H9 (cell line): Measurements from ENCODE around the gene SPTLC3. TPM values are rescaled to one million over a fixed set of nuclear protein-coding genes. Genes with fewer than 3 reads are reported as not detected.

Source experiments
- DNase-seq: peaks from one replicate; pipeline ENCODE4 v3.0.0-alpha.2; 2017
- H2AFZ ChIP-seq: one replicate; pipeline ENCODE4 v1.6.1; 2013; ENCODE audit warnings: mild to moderate bottlenecking, low read length, control low read depth, moderate library complexity
- H2AK5ac ChIP-seq: 2 replicates; pipeline ENCODE4 v1.6.1; 2013; ENCODE audit warnings: low read length, control low read depth, mixed read lengths; ENCODE audit not compliant: insufficient read length
- H2BK120ac ChIP-seq: one replicate; pipeline ENCODE4 v1.6.1; 2013; ENCODE audit warnings: low read depth, mild to moderate bottlenecking, low read length, control low read depth, inconsistent platforms; ENCODE audit not compliant: poor library complexity, severe bottlenecking
- H2BK12ac ChIP-seq: 2 replicates; pipeline ENCODE4 v1.6.1; 2013; ENCODE audit warnings: low read length, control low read depth, mixed read lengths, low read depth; ENCODE audit not compliant: insufficient read length
- H2BK15ac ChIP-seq: 2 replicates; pipeline ENCODE4 v1.6.1; 2013; ENCODE audit warnings: low read depth, low read length, control low read depth
- H2BK20ac ChIP-seq: one replicate; pipeline ENCODE4 v1.6.1; 2013; ENCODE audit warnings: low read depth, mild to moderate bottlenecking, low read length, control low read depth, inconsistent platforms; ENCODE audit not compliant: poor library complexity, severe bottlenecking
- H2BK5ac ChIP-seq: 2 replicates; pipeline ENCODE4 v1.6.1; 2013; ENCODE audit warnings: low read length, control low read depth, mixed read lengths; ENCODE audit not compliant: insufficient read length
- H3K14ac ChIP-seq: 2 replicates; pipeline ENCODE4 v1.6.1; 2013; ENCODE audit warnings: low read length, control low read depth; ENCODE audit not compliant: insufficient read depth
- H3K18ac ChIP-seq: 2 replicates; pipeline ENCODE4 v1.6.1; 2013; ENCODE audit warnings: low read depth, mild to moderate bottlenecking, mixed read lengths, low read length, control low read depth; ENCODE audit not compliant: insufficient read length
- H3K23ac ChIP-seq: 2 replicates; pipeline ENCODE4 v1.6.1; 2013; ENCODE audit warnings: low read length, control low read depth, mixed read lengths, low read depth; ENCODE audit not compliant: insufficient read length
- H3K23me2 ChIP-seq: 2 replicates; pipeline ENCODE4 v1.6.1; 2013; ENCODE audit warnings: low read depth, mild to moderate bottlenecking, mixed read lengths, low read length, control low read depth; ENCODE audit not compliant: insufficient read length, poor library complexity, severe bottlenecking
- H3K27ac ChIP-seq: 2 replicates; pipeline ENCODE4 v1.5.1; 2013; ENCODE audit warnings: low read length, control low read depth, mixed read lengths, low read depth; ENCODE audit not compliant: insufficient read length
- H3K27me3 ChIP-seq: 2 replicates; pipeline ENCODE4 v1.6.1; 2013; ENCODE audit warnings: low read length, control low read depth, inconsistent platforms; ENCODE audit not compliant: insufficient read depth
- H3K4ac ChIP-seq: 2 replicates; pipeline ENCODE4 v1.6.1; 2013; ENCODE audit warnings: low read depth, mild to moderate bottlenecking, control low read depth, inconsistent platforms, low read length, moderate library complexity
- H3K4me1 ChIP-seq: 2 replicates; pipeline ENCODE4 v1.6.1; 2013; ENCODE audit warnings: low read length, control low read depth, inconsistent platforms; ENCODE audit not compliant: insufficient read depth
- H3K4me2 ChIP-seq: 2 replicates; pipeline ENCODE4 v1.6.1; 2013; ENCODE audit warnings: low read length, control low read depth, mixed read lengths; ENCODE audit not compliant: insufficient read length, insufficient read depth
- H3K56ac ChIP-seq: 2 replicates; pipeline ENCODE4 v1.6.1; 2013; ENCODE audit warnings: low read depth, mild to moderate bottlenecking, mixed read lengths, low read length, control low read depth; ENCODE audit not compliant: insufficient read length
- H3K79me1 ChIP-seq: 2 replicates; pipeline ENCODE4 v1.6.1; 2013; ENCODE audit warnings: low read depth, mild to moderate bottlenecking, moderate library complexity, low read length, control low read depth, inconsistent platforms; ENCODE audit not compliant: insufficient read depth, poor library complexity, severe bottlenecking
- H3K79me2 ChIP-seq: 2 replicates; pipeline ENCODE4 v1.6.1; 2013; ENCODE audit warnings: low read length, control low read depth, inconsistent platforms; ENCODE audit not compliant: insufficient read depth
- H3K9ac ChIP-seq: 2 replicates; pipeline ENCODE4 v1.6.1; 2013; ENCODE audit warnings: low read length, control low read depth, mixed read lengths; ENCODE audit not compliant: insufficient read length; ENCODE audit errors: extremely low read depth
- H3K9me3 ChIP-seq: one replicate; pipeline ENCODE4 v1.6.1; 2013; ENCODE audit warnings: low read depth, low read length, inconsistent platforms; ENCODE audit not compliant: control insufficient read depth
- H3T11ph ChIP-seq: one replicate; pipeline ENCODE4 v1.6.1; 2013; ENCODE audit warnings: mild to moderate bottlenecking, low read length, control low read depth, inconsistent platforms
- H4K20me1 ChIP-seq: one replicate; pipeline ENCODE4 v1.6.1; 2013; ENCODE audit not compliant: control insufficient read depth, insufficient read length, insufficient read depth
- H4K5ac ChIP-seq: 2 replicates; pipeline ENCODE4 v1.6.1; 2013; ENCODE audit warnings: low read depth, mild to moderate bottlenecking, mixed read lengths, low read length, control low read depth; ENCODE audit not compliant: insufficient read length
- H4K8ac ChIP-seq: replicated peaks from 2 replicates; pipeline ENCODE4 v1.6.1; 2013; ENCODE audit warnings: low read length, control low read depth, mixed read lengths, low read depth; ENCODE audit not compliant: insufficient read length
- H4K91ac ChIP-seq: 2 replicates; pipeline ENCODE4 v1.6.1; 2013; ENCODE audit warnings: low read depth, mild to moderate bottlenecking, moderate library complexity, mixed read lengths, low read length, control low read depth; ENCODE audit not compliant: insufficient read length
- H3K27ac Mint-ChIP-seq, 3 experiments: 2 replicates in 2 of 3; 3 replicates in 1 of 3; pipeline ENCODE4 v1.8.0; 2020 to 2021; ENCODE audit warnings: mixed read lengths in 3 of 3, mild to moderate bottlenecking in 1 of 3, moderate library complexity in 1 of 3
- H3K27me3 Mint-ChIP-seq: 2 replicates; pipeline ENCODE4 v1.8.0; 2021; ENCODE audit warnings: low read depth, mild to moderate bottlenecking, moderate library complexity, mixed read lengths
- H3K36me3 Mint-ChIP-seq, 3 experiments: 2 replicates in 2 of 3; 3 replicates in 1 of 3; pipeline ENCODE4 v1.8.0; 2020 to 2021; ENCODE audit warnings: low read depth in 3 of 3, mixed read lengths in 3 of 3; ENCODE audit not compliant: insufficient read depth in 1 of 3
- H3K4me1 Mint-ChIP-seq, 2 experiments: 2 replicates each; pipeline ENCODE4 v1.8.0; 2020; ENCODE audit warnings: mixed read lengths in 2 of 2
- H3K4me3 Mint-ChIP-seq, 2 experiments: 2 replicates in 1 of 2; 3 replicates in 1 of 2; pipeline ENCODE4 v1.8.0; 2020 to 2021; ENCODE audit warnings: mild to moderate bottlenecking in 2 of 2, mixed read lengths in 2 of 2, moderate library complexity in 1 of 2
- H3K9me3 Mint-ChIP-seq, 2 experiments: 2 replicates in 1 of 2; 3 replicates in 1 of 2; pipeline ENCODE4 v1.8.0; 2020; ENCODE audit warnings: mild to moderate bottlenecking in 2 of 2, mixed read lengths in 2 of 2, moderate library complexity in 1 of 2
- CTCF ChIP-seq: fragments of 200-600 bp; sonication (generic); conservative IDR thresholded peaks from 3 replicates; pipeline ENCODE4 v1.8.0; 2021; ENCODE audit warnings: antibody characterized with exemption, mild to moderate bottlenecking
- WGBS: extraction: QIAGEN DNeasy Blood & Tissue Kit; methylation state at CpG from one replicate; pipeline ENCODE4 v1.1.7; 2013; ENCODE audit warnings: missing lambda C conversion rate, low lambda C conversion rate, mixed read lengths; ENCODE audit not compliant: insufficient read length; ENCODE audit errors: extremely low coverage; 5-methylcytosine and 5-hydroxymethylcytosine counted together
- total RNA-seq: library from RNA; stranded (reverse); gene quantifications from 2 replicates; pipeline ENCODE4 v1.2.1, GENCODE V29; 2021

SPTLC3 gene
- total RNA-seq, 1 experiment from 2014 or later: 0.68 TPM

- Mint-ChIP-seq H3K27me3 (peaks cover 44% of the 10 kb centered on the region), H3K27ac (no peak overlapping the region), H3K36me3 (no peaks in the 10 kb centered on the region; a peak in 2 of 7 replicates), H3K4me1 (peaks cover 0 to under 1% of the 10 kb centered on the region in 2 experiments; a peak in 2 of 4 replicates), H3K9me3 (no peaks in the 10 kb centered on the region), H3K4me3 (no peak overlapping the region)
- no peak overlapping the region for H4K8ac ChIP-seq
- no peaks in the 10 kb centered on the region for H3K79me1 ChIP-seq
- H3K14ac ChIP-seq: no peak overlapping the region
- H2BK12ac ChIP-seq: no peak overlapping the region
- H3K23me2 ChIP-seq: no peaks in the 10 kb centered on the region
- no peak overlapping the region for H3K4ac ChIP-seq
- no peaks in the 10 kb centered on the region for H3K9me3 ChIP-seq
- H2AK5ac ChIP-seq: no peak overlapping the region
- H3K4me2 ChIP-seq: no peak overlapping the region
- no peak overlapping the region for H2BK15ac ChIP-seq
- H3K9ac ChIP-seq: no peak overlapping the region
- no peak for TF ChIP-seq CTCF
- no peak overlapping the region for H2BK5ac ChIP-seq
- no peaks in the 10 kb centered on the region; the same call in 1 of the 2 replicates for H3K27me3 ChIP-seq
- no peak overlapping the region for H4K91ac ChIP-seq
- no peak overlapping the region for H3K56ac ChIP-seq
- H2BK20ac ChIP-seq: no peak overlapping the region
- H3T11ph ChIP-seq: no peak overlapping the region
- no peak overlapping the region for H3K27ac ChIP-seq
- no peaks in the 10 kb centered on the region for H3K4me1 ChIP-seq
- H4K20me1 ChIP-seq: no peaks in the 10 kb centered on the region
- WGBS: 100% methylated on average over 1 of the region's 5 CpGs
- no peak overlapping the region for H3K23ac ChIP-seq
- DNase-seq: no peak
- no peak overlapping the region for H4K5ac ChIP-seq
- H2BK120ac ChIP-seq: no peak overlapping the region
- H3K18ac ChIP-seq: no peak overlapping the region
- no peaks in the 10 kb centered on the region for H3K79me2 ChIP-seq
- H2AFZ ChIP-seq: no peak overlapping the region
These were observed 204.0 kb downstream of the SPTLC3 start for GRCh38 chr20:13212750-13213149.
